HL-60 (cell line): ENCODE measurements around the gene CNTN2.

Experiments
- DNase-seq, 2 experiments: peaks; one replicate each; pipeline ENCODE4 v3.0.0-alpha.2; 2010 to 2020; ENCODE audit warnings: low read depth in 1 of 2, low spot score in 1 of 2
- H3K27ac ChIP-seq: fragments of 250-450 bp; sonication (Bioruptor Pico); replicated peaks from 2 replicates; pipeline ENCODE4 v1.5.1; 2020; ENCODE audit warnings: mild to moderate bottlenecking, moderate library complexity
- H3K27me3 ChIP-seq: fragments of 250-450 bp; sonication (Bioruptor Pico); 2 replicates; pipeline ENCODE4 v1.5.1; 2021; ENCODE audit warnings: mild to moderate bottlenecking, moderate library complexity; ENCODE audit not compliant: insufficient read depth, poor library complexity, severe bottlenecking
- H3K4me3 ChIP-seq: replicated peaks from 2 replicates; pipeline ENCODE4 v1.5.1; 2011; ENCODE audit warnings: mild to moderate bottlenecking, control low read depth, low read length; ENCODE audit not compliant: insufficient read depth
- CTCF ChIP-seq: IDR thresholded peaks from one replicate; pipeline ENCODE4 v1.5.1; 2011; ENCODE audit warnings: low read length, control low read depth, inconsistent platforms; ENCODE audit not compliant: insufficient read depth
- GABPA ChIP-seq: IDR thresholded peaks from 2 replicates; pipeline ENCODE4 v1.6.1; 2012; ENCODE audit warnings: low read depth
- POLR2AphosphoS5 ChIP-seq: IDR thresholded peaks from 2 replicates; pipeline ENCODE4 v1.6.1; 2012; ENCODE audit warnings: low read depth
- REST ChIP-seq: IDR thresholded peaks from 2 replicates; pipeline ENCODE4 v1.6.1; 2012; ENCODE audit warnings: low read depth; ENCODE audit not compliant: insufficient replicate concordance
- SPI1 ChIP-seq: IDR thresholded peaks from 2 replicates; pipeline ENCODE4 v1.6.1; 2012; ENCODE audit warnings: low read depth, mild to moderate bottlenecking, borderline replicate concordance

CNTN2 gene

GRCh38 chr1:205020466-205020865, 22.5 kb upstream of the CNTN2 start:
- TF ChIP-seq CTCF (no peak), REST (no peak), SPI1 (no peak), POLR2AphosphoS5 (no peak)
- no peak overlapping the region for H3K4me3 ChIP-seq
- DNase-seq, result no peak
- H3K27me3 ChIP-seq, result peaks cover 4% of the 10 kb centered on the region
- H3K27ac ChIP-seq, result no peak overlapping the region

- no peak overlapping the region for H3K4me3 ChIP-seq
- no peak overlapping the region for H3K27ac ChIP-seq
- DNase-seq, result no peak
- H3K27me3 ChIP-seq, result peaks cover 4% of the 10 kb centered on the region
- TF ChIP-seq SPI1 (no peak), CTCF (no peak), REST (no peak), POLR2AphosphoS5 (no peak), GABPA (no peak)
Observed at GRCh38 chr1:205024679-205025078, 18.3 kb upstream of the CNTN2 start.

- TF ChIP-seq GABPA (no peak), SPI1 (no peak), REST (no peak), POLR2AphosphoS5 (no peak), CTCF (no peak)
- Histone ChIP-seq H3K27ac (no peak overlapping the region), H3K27me3 (peaks cover 3% of the 10 kb centered on the region), H3K4me3 (no peak overlapping the region)
- DNase-seq, result no peak
Observed at GRCh38 chr1:205025239-205025638, 17.8 kb upstream of the CNTN2 start.
